Fibroblast of skin of right biceps (primary cell): Measurements from ENCODE around the gene ADAM12.
A peak's percentile ranks its signal among the peaks of the same experiment; 100 is the strongest.

ENCODE experiments used
- DNase-seq: peaks from one replicate; pipeline ENCODE4 v3.0.0-alpha.2; 2013

ADAM12 gene

DNA sequence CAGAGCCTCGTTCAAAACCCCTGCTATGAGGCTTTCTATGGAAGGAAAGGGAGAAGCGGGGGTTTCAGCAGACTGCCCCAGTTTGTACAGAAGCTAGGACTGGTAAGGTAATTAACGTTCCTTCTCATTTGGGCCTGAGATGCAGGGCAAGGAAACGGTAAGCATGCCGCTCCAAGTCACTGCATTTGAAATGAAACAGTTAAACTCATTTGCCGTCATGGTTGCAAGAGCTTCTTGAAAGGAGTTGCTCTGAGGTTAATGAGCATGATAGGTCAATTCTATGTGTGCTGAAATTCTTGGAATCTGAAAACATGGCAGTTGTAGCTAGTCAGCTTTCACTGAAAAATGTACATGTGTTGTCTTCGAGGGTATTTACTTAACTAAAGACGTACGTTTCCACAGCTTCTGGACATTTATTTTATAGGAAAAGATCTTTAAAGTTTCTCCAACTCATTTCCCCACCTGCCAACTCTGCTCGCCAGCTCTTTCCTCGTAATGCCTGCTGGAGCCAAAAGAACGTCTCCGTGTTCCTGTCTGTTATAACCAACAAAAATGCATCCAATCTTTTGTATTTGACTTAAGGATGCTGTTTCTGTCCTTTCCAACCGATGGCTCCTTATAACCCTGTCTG, 73.3 kb downstream of the ADAM12 start:
- DNase-seq: no peak

DNA sequence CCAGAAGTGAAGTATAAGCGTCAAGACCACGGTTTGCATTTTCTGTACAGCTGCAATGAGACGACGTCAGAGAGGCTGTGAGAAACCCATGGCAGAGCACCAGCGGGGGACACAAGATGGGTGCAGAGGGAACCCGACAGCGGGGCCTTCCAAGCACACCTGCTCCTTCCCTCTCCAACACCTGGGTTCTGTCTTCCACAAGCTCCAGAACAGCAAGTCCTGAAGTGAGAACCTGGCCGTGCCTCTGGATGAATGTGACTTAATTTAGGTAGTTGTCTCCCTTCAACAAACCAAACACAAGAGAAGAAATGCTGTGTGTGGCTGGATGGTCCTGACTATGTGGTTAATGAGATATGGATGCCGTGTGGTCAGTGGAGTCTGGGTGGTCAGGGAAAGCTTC, 76.1 kb downstream of the ADAM12 start:
- DNase-seq: no peak

DNA sequence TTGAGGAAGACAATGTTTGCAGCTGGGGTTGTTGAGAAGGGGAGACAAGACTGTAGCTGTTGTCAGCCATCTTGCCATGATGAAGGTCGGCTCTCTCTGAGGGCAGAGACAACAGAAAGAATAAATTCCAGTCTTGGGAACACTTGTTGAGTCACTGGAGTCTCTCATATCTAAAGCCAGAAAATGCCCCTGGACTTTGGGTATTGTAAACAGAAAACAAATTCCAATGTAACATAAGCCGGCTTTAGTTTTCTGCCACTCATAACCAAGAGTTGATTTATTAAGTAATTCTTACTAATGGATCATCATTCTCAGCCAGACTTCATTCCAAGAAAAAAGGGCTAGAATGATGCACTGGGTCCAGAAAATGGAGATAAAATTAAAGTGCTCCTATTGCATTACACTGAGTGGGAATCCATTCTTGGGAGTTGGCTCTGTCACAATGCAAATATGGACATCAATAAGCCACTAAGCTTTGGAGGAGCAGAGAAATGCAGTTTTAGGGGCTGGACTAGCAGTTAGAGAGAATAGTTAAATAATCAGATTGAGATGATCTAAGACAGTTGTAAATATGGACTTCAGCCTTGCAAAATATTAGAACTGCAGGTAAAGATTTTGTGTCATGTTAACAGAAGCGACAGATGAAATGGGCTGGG, 78.9 kb downstream of the ADAM12 start:
- DNase-seq: no peak

DNA sequence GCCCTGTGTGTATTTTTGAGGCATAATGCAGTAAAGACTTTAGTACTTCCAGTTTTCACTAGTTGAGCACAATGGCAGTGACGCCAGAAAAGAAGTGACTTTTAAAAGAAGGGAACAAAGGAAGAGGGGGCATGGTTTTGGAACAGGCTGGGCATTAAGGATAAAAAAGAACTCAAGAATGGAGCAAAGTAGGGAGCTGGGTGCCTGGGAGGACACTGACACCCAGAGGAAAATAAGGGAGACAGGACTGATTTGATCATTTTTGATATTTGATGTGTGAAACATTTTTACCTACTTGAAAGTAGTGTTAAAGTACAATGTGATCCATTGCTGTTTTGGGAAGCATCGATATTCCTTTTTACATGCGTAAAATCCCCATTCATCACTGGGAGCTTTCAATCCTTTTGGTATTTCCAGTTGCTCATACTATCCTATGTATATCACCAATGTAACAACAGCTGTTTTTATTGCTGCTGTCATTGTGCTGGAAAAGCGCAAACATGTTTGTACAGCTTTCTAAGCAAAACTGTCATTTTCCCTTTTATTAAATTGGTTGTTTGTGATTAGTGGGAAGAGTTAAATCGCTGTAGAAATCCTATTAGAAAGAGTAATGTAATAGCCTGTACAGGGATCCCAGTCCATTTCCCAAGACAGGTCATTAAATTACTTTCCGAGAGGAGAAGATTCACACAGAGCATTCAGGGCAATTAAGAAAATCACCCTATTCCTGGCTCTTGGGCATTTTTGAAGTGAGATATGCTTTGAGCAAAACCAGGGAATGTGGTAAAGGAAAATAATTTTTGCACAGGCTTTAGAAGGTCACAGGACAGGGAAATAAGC, 85.2 kb downstream of the ADAM12 start:
- DNase-seq: no peak

DNA sequence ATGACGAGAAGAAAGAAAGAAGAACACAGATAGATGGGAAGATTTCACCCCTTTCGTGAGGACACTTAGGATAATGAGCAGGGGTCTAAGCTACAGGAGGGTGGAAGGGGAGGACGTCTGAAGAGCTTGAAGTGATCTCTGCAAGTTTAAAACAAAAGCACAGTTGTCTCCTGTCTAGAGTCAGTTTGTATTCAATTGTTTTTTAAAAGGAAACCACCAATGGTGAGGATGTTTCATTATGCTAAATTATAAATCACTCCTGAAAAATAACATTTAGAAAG, 85.9 kb downstream of the ADAM12 start:
- no peak for DNase-seq

DNA sequence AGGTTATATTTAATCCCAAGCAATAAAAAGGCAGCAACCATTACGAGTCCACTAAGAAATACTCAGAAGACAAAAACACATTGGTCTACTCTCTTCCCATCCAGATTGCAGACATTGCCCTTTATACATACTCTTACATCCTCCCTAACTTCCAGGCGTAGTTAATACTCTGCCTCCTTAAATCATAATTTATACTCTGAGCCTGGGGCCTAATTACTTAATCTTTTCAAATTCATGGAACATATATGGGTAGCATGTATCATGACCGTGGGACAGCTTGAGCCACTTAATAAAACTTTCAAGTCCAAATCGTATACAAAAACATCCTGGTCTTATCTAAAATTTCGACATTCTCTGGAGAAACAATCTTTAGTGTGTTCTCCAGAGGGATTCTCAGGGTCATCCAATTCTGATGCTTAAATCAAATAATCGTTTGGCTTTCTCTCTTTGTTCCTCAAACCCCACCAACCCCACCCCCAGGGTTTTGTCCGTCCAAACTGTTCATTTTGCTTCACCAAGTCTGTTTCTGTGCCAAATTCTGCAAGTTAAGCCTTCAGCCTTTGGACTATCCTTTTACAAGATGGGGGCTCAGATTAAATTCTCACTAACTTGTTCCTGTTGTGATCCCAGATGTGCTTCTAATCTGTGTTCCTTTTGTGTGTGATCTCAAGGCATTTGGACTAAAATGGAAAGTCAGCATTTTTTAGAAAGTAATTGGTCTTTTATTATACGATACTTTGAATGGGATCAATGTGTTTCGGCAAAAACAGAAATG, 86.4 kb downstream of the ADAM12 start:
- no peak for DNase-seq

DNA sequence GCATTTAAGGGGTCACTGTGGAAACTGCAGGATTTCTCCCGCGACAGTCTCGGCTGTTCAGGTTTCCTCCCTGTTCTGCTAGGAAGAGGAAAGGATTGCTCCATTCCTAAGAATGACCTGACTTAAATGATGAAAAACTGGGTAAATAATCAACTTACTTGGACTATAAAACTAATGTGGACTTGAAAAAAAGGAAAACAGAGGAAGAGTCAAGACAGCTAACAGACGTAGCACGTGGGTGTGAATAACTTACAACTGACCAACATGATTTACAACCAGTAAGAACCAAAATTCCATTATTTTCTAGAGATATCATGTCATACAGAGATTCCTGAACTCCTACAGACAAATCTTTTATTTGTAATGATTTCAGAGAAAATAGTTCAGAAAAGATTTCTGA, 93.8 kb downstream of the ADAM12 start:
- DNase-seq: no peak

DNA sequence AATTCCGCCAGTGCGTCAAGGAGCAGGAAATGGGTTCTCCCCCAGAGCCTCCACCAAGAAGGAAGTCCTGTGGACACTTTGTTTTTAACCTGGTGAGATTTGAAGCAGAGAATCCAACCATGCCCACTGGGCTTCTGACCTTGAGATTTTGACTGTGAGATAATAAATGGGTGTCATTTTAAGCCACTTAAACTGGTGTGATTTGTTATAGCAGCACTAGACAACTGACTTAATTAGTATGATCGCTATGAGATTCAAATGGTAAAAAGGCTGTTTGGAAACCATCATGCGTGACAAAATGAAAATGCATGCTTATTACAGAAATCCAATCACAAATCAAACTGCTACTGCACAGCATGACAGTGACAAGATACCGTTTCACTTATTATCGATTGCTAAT, 98.0 kb downstream of the ADAM12 start:
- DNase-seq: no peak

DNA sequence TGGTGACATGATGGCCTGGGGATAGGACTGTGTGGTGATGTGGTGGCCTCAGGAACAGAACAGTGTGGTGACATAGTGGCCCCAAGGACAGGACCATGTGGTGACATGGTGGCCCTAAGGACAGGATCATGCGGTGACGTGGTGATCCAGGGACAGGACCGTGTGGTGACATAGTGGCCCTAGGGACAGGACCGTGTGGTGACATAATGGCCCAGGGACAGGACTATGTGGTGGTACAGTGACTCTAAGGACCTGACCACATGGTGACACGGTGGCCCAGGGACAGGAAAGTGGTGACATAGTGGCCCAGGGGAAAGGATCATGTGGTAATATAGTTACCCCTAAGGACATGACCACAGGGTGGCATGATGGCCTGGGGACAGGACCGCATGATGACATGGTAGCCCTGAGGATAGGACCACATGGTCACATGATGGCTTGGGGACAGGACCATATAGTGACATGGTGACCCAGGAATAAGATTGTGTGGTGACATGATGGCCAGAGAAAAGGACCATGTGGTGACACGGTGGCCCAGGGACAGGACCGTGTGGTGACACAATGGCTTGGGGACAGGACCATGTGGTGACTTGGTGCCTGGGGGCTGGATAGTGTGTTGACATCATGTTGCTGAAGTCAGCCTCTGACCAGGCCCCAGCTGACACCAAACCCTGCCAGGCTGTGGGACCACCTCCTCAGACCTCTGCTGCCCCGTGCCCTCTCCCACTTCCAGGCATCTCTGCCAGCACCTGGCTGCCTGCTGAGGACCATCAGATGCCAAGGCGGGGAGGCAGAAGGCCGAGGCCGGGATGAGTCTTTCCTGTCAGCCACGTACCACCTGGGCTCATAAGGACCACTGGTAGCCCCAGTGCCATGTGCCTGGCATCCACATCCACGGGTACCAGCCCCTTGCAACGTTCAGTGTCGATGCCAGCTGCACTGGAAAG, 99.5 kb downstream of the ADAM12 start:
- no peak for DNase-seq

DNA sequence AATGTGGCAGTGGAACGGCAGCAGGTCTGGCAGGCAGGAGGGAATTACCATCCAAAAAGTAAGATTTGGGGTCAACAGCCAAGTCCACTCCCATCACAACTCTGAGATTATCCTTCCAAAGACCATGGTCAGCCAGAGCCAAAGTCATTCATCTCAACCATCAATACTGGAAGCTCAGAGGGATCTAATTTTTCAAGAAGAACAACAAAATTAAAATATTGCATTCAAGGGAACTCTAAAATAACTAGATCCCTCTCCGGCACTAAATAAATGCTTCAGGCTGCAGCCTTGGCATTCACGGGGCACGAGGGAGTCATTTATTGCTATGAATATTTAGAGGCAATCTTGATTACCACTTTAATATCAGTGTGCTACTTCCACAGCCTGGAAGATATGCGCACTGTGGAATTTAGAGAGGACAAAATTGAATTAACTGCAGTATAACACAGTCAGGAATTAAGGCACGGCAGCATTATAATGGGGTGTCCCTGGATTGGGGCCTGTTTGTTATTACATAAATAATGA, 102.0 kb downstream of the ADAM12 start:
- DNase-seq: no peak

DNA sequence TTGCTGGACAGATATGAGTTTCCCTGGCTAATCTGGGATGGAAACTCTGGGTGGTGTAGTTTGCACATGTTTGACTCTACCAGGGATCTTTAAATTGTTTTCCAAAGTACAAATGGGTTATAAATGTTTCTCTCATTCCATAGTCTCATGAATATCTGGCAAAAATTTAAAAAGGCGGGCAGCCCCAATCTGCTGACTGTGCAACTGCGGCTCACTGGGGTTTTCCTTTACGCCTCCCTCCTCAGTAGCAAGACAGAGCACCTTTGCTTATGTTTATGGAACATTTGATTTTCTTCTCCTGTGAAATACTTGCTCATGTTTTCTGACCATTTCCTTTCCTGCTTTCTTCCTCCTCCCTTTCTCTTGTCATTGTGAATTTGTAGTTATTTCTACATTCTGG, 105.0 kb downstream of the ADAM12 start:
- DNase-seq: no peak

DNA sequence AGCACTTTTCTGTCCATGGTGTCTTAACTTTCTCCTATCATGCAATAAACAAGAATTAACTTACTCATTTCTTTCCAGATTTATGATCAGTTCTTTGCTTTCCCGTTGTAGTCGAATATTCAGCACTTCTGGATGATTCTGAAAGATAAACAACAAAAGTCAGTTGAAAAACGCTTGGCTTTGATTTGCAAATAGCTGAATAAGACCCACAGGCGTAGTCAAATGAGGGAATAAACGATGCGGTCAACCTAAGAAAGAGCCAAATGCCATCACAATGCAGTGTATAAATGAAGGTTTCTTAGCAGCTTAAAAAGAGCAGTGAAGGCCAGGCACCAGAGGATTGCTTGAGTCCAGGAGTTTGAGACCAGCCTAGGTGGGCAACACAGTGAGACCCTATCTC, 109.4 kb downstream of the ADAM12 start:
- no peak for DNase-seq

DNA sequence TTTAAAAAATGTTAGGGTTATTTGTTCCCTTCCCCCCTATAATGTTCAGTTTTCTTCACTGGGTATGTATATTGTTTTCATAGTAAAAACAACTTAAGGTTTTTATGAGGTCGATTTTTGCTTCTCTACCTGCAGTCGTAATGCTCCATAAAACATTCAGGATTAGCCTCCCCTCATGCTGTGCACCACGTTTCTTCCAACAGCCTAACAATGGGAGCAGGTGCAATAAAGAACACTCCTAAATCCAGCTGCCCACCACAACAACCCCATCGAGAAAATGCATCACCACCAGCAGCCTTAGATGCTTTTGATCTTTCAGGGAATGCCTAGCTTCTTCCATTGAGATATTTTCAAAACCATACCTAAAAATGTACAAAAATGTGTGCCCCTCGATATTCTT, 111.1 kb downstream of the ADAM12 start:
- DNase-seq: no peak

DNA sequence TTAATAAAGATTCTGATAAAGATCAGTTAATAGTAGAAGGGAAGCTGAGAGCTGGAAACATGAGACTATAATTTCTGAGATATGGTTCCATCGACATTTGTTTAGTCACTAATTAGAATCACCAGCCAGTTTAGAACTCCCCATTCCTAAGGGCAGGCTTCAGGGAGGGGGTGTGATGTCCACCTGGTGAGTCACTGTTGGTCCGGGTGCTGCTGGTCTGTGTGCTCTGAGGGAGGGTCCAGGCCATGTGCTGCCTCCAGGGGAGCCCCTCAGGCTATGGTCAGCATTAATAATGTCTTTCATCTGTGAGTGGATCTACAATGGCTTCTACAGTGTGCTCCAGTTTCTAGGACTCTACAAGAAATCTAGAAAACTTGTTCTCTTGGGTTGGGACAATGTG, 115.8 kb downstream of the ADAM12 start:
- DNase-seq: no peak

DNA sequence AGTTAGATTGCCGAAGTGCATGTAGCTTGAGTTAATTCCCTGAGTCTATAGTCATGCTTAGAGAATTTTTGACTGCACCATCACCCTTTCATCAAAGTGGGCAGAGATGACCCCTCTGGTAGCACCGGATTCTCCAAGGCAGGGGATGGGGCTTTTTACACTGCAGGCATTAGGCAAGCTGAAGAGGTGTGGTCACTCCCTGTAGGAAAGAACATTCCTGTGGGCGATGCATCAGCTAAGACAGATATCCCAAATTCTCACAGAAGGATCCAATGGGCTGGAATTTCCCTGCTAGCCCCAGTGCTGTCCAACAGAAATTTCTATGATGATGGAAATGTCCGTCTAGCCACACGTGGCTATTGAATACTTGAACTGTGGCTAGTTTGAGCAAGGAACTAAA, 118.2 kb downstream of the ADAM12 start:
- peak; percentile 99 for DNase-seq

DNA sequence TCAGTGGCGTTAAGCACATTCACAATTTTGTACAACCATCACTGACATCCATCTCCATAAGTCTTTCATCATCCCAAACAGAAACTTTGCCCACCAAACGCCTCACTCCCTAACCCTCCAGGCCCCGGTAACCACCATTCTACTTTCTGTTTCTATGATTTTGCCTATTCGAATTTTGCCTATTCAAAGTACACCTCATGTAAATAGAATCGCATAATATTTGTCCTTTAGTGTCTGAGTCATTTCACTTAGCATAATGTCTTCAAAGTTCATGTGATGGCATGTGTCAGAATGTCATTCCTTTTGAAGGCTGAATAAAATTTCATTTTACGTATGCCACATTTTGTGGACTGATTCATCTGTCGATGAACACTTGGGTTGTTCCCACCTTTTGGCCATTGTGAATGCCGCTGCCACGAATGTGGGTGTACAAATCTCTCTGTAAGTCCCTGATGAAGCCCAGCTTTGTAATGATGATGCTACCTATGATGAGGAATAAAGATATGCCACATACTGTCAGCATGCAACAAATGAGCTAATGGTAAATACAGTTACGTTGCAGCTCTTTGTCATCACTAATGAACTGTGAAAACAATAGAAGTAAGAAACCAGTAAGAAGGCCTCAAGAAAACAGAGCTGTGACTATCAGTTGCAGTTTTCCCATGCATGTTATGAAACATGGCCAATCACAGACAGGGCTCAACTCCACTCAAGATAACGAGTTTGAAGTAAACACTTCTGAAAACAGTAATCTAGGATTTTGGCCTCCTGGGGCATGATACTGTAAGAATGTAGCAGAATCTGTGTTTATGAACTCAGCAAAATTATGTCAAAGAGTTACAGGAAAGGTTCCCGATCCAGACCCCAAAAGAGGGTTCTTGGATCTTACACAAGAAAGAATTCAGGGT, 120.0 kb downstream of the ADAM12 start:
- no peak for DNase-seq

DNA sequence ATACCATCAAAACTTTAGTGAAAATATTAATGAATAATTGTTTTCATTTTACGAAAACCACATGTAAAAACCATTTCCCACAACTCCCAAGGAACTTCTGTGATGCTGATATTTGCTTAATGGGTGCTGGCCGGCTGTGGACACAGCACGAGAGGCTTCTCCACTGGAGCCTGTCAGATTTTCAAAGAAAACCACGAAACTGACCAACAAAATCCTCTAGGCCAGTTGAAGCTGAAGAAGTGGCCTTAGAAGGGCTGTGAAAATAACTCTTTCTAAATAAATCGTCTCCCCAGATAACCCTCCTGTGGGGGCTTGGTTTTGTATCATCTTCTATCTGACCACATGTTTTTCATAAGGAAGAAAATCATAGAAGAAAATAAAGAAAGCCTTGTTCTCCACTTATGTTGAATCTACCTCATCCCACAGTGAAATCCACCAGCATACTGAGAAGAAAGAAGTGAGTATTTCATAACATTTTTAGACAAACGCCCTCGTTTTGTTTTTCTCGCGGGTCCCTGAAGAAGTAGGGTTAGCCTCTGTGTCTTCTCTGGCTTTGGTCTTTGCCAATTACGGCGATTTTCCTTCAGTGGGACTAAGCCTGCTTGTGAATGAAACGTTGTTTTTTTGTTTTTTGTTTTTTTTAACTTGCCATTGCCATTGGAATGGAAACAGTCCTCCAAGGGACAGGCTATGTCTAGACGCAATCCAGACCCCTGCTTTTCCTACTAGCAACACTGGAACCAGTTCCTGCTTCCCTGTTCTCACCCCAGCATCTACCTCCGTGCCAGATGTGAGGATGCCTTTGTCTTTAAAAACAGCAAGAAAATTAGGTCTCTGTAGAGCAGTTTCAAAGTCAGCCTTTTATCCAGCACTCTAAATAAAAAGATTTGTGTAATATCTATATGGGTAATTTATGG, 123.9 kb downstream of the ADAM12 start:
- no peak for DNase-seq

DNA sequence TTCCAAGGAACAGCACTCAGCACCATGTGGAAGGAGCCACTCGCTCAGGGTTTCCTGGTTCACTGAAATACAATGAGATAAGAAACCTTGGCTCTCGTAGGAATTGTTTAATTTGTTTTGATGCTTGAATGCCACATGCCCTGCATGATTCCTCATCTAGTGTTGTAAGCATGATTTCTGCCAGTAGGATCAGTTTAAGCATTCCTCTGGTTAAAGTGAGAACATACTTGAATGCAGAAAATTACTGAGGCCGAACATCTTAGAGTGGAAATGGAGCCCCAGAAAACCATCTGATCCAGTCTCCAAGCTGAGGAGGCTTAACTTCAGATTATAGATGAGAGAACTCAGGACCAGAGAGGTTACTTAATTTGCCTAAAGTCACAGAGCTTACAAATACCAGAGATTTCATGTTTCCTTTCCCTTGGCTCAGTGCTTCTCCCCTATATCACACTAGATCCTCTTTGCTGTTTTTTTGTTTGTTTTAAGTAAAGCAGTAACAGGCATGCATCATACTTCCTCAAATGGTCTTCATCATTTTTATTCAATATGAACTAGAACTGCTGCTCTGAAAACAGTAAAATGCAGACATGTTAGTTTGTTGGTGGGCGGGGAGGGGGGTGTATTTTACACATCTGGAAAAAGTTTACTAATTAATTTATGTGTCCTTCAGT, 125.1 kb downstream of the ADAM12 start:
- DNase-seq: peak; percentile 44

DNA sequence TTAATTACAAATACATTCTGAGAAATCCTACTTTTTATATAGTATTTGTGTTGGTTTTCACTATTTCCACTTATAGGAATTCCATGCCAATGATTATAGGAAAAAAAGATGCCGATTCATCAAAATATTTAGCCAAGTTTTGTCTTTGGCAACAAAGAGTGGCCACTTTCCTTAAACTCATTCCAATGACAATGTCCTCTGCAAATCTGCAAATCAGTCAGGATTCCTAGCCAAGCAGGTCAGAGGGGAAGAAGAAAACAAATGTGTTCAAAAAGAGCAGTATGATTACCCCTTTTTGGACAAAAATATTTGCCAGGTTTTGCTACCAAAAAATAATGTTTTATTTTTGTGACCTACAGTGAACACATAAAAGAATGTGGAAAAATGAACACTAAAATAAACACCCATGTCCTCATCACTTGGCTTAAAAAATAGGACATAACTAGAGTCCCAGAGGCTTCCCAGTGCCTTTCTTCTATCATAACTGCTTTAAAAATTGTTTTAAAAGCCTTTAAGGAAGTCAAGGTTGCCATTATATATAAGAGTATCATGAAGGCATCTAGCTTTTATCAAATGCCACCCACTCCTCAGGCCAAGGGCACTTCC, 125.9 kb downstream of the ADAM12 start:
- no peak for DNase-seq
